Mucosa of descending colon (tissue), 3 donors: ENCODE measurements around the gene SLC4A9. TPM values are rescaled to one million over a fixed set of nuclear protein-coding genes. Genes with fewer than 3 reads are reported as not detected.

ENCODE experiments used
- ATAC-seq: fragments of 200-7000 bp; cut with Tn5 transposase; one replicate; pipeline ENCODE4 v1.9.1; 2020; ENCODE audit warnings: mild to moderate bottlenecking, moderate library complexity
- DNase-seq, 3 donors: peaks; one replicate each; pipeline ENCODE4 v3.0.0-alpha.2; 2020
- H3K36me3 ChIP-seq: fragments of 200-600 bp; one replicate; pipeline ENCODE4 v1.8.0; 2021; ENCODE audit warnings: low read depth, mild to moderate bottlenecking
- H3K4me1 ChIP-seq: fragments of 200-600 bp; one replicate; pipeline ENCODE4 v1.8.0; 2021; ENCODE audit warnings: low read depth, mild to moderate bottlenecking
- H3K4me3 ChIP-seq: fragments of 200-600 bp; one replicate; pipeline ENCODE4 v1.8.0; 2021; ENCODE audit warnings: mild to moderate bottlenecking
- H3K9me3 ChIP-seq: fragments of 200-600 bp; one replicate; pipeline ENCODE4 v1.8.0; 2021; ENCODE audit warnings: mild to moderate bottlenecking
- intact Hi-C, 2 donors: fragments of 100-400 bp; cut with DNase I in 1 of 2; cut with micrococcal nuclease in 1 of 2; formaldehyde crosslinking; loops; one replicate each; pipeline versions ENCODE4 v1.11.0 to v1.11.1; 2022; cut with DNase I, micrococcal nuclease
- total RNA-seq, 3 donors: library from RNA; stranded (reverse); fragmentation: NEBNext Ultra II Directional in 2 of 3; extraction: Animal tissue kit (Norgen Biotek cat#: 25700) in 2 of 3; gene quantifications; one replicate each; pipeline versions ENCODE4 v1.2.1 to v1.2.4, GENCODE V29; 2021 to 2023
- TF ChIP-seq, protein P1 (sequence below): fragments of 200-600 bp; IDR thresholded peaks from one replicate; pipeline ENCODE4 v1.8.0; 2022; ENCODE audit warnings: antibody characterized with exemption, mild to moderate bottlenecking
- donor health status: DM: no; HTN: no; CAD: no; lungs with moderate emphysema.
- donor health status: DM: no; HTN: no; CAD: no.
- donor health status: DM: no; HTN: yes; CAD: no.

SLC4A9 gene
- total RNA-seq, 3 donors from 2014 or later: 0.23 to 0.46 TPM; not detected in 1

DNA sequence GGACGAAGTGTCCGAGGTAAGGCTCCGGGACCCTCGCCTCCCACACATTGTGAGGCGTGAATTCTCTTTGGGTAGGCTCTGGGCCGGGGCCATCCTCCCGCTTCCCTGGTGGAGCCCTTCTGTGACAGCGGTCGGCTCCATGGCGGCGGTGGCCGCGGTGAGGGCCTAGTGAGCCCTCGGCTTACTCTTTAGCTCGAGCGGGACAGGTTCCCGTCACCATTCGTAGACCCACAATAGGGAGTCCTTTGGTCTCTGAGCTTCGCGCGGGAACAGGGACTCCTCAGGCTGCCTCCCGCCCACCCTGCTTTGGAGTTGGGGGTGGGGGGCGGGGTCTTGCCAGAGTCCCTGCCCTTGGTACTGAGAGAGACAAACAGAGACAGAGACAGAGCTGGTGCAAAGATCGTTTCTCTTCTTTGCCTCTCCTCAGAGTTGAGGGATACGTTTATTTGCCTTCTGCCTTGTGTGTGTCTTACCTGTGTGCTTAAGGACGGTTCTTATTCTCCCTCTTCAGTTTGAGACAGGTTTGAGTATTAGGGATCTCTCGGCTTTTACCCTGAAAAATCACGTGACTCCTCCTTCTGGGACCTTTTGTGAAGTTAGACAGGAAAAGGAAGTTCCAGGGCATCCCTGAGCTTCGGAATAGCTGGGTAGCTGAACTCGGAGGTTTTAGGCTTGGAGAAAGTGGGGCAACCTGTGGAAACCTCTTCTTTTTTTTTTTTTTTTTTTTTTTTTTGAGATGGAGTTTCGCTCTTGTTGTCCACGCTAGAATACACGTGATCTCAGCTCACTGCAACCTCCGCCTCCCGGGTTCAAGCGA, 42.5 kb downstream of the SLC4A9 start:
- Histone ChIP-seq H3K36me3 (peaks cover 5% of the 10 kb centered on the region), H3K9me3 (no peaks in the 10 kb centered on the region), H3K4me3 (peak overlapping the region; percentile 100), H3K4me1 (peaks cover 24% of the 10 kb centered on the region)
- intact Hi-C loops: no loop called here
- TF ChIP-seq, protein P1, sequence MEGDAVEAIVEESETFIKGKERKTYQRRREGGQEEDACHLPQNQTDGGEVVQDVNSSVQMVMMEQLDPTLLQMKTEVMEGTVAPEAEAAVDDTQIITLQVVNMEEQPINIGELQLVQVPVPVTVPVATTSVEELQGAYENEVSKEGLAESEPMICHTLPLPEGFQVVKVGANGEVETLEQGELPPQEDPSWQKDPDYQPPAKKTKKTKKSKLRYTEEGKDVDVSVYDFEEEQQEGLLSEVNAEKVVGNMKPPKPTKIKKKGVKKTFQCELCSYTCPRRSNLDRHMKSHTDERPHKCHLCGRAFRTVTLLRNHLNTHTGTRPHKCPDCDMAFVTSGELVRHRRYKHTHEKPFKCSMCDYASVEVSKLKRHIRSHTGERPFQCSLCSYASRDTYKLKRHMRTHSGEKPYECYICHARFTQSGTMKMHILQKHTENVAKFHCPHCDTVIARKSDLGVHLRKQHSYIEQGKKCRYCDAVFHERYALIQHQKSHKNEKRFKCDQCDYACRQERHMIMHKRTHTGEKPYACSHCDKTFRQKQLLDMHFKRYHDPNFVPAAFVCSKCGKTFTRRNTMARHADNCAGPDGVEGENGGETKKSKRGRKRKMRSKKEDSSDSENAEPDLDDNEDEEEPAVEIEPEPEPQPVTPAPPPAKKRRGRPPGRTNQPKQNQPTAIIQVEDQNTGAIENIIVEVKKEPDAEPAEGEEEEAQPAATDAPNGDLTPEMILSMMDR: no peak
- peak in 2 of 3 donors; percentile 53 to 68 for DNase-seq
- ATAC-seq: peak; percentile 5

DNA sequence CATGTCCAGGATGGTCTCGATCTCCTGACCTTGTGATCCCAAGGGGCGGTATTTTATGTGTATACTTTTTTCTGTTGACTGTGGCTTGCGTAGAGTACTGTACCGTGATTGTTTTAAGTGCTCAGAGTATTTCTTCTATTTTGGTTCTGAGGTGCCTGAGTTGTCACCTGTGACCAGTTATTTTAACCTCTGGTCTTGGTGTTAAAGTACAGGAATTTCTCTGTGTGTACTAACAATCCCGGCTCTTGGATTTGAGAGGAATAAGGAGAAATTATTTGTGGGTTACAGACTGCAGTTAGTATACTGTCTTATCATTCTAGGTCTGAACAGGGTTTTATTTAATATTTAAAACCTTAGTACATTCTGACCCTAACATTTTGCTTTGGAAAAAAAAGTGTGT, 43.6 kb downstream of the SLC4A9 start:
- Histone ChIP-seq H3K9me3 (no peaks in the 10 kb centered on the region), H3K4me1 (peaks cover 28% of the 10 kb centered on the region), H3K4me3 (no peak overlapping the region), H3K36me3 (peaks cover 5% of the 10 kb centered on the region)
- intact Hi-C loops: no loop called here
- ATAC-seq (no peak), DNase-seq (no peak)
- TF ChIP-seq, protein P1: no peak

DNA sequence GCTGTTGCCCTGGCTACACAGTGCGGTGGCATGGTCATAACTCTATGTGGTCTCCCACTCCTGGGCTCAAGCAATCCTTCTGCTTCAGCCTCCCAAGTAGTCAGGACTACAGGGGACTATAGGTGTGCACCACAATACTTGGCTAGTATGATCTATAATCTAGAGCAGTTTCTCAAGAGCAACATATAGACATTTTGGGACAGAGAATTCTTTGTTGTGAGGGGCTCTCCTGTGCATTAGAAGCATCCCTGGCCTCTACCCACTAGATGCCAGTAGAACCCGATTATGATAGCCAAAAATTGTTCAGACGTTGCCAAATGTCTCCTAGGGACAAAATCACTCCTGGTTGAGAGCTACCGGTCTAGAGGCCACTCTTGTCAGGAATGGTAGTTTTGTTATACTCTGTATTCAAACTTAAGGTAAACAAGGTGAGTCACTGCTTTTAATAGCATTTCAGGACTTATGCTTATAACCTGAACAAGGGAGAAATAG, 48.8 kb downstream of the SLC4A9 start:
- no peaks in the 10 kb centered on the region for H3K9me3 ChIP-seq
- peak; percentile 86 for ATAC-seq
- no peak for DNase-seq
- H3K4me1 ChIP-seq: peaks cover 17% of the 10 kb centered on the region
- H3K4me3 ChIP-seq: no peak overlapping the region
- TF ChIP-seq, protein P1: no peak
- H3K36me3 ChIP-seq: no peaks in the 10 kb centered on the region
- intact Hi-C loops: no loop called here

DNA sequence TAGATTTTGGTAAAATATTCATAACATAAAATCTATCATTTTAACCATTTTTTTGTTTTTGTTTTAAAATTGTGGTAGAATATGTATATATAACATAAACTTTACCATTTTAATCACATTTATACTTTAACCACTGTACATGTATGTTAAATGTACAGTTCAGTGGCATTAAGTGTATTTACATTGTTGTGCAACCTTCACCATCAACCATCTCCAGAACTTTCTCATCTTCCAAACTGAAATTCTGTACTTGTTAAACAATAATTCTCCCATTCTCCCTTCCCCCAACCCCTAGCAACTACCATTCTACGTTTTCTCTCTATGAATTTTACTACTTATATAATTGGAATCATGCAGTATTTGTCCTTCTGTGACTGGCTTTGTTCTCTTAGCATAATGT, 53.2 kb downstream of the SLC4A9 start:
- TF ChIP-seq, protein P1: no peak
- ATAC-seq (no peak), DNase-seq (no peak)
- intact Hi-C loops: no loop called here
- Histone ChIP-seq H3K36me3 (no peaks in the 10 kb centered on the region), H3K4me1 (peaks cover 7% of the 10 kb centered on the region), H3K4me3 (no peak overlapping the region), H3K9me3 (no peaks in the 10 kb centered on the region)

DNA sequence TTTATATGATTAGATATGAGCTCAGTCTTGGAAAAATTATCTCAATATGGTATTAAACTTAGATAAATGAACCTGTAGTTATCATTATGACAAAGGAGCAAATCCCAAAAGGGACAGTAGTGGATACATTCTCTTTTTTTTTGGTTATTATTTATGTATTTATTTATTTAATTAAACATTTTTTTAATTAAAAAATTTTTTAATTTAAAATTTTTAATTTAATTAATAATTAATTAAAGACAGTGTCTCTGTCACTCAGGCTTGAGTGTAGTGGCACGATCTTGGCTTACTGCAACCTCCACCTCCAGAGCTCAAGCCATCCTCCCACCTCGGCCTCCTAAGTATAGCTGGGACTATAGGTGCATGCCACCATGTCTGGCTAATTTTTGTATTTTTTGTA, 57.2 kb downstream of the SLC4A9 start:
- intact Hi-C loops: no loop called here
- TF ChIP-seq, protein P1: no peak
- Histone ChIP-seq H3K36me3 (no peaks in the 10 kb centered on the region), H3K9me3 (no peaks in the 10 kb centered on the region), H3K4me1 (no peaks in the 10 kb centered on the region), H3K4me3 (no peak overlapping the region)
- DNase-seq (no peak), ATAC-seq (no peak)
